Ectodermal cell (in vitro differentiated cells): ENCODE measurements around the gene ACAD9.

Experiments used
- H3K27ac ChIP-seq: 2 replicates; pipeline ENCODE4 v1.7.0; 2013; ENCODE audit warnings: mild to moderate bottlenecking, low read depth, low read length; ENCODE audit not compliant: insufficient read depth, poor library complexity, severe bottlenecking
- H3K27me3 ChIP-seq: 2 replicates; pipeline ENCODE4 v1.7.0; 2013; ENCODE audit warnings: mild to moderate bottlenecking, low read length; ENCODE audit not compliant: insufficient read depth, control insufficient read depth, poor library complexity, severe bottlenecking
- H3K36me3 ChIP-seq: one replicate; pipeline ENCODE4 v1.7.0; 2013; ENCODE audit warnings: low read length; ENCODE audit not compliant: control insufficient read depth, insufficient read depth
- H3K4me1 ChIP-seq: one replicate; pipeline ENCODE4 v1.7.0; 2013; ENCODE audit warnings: low read length; ENCODE audit not compliant: control insufficient read depth, insufficient read depth
- H3K4me3 ChIP-seq: 2 replicates; pipeline ENCODE4 v1.7.0; 2013; ENCODE audit warnings: low read depth, low read length, control low read depth; ENCODE audit not compliant: insufficient read depth
- H3K9me3 ChIP-seq: 2 replicates; pipeline ENCODE4 v1.7.0; 2013; ENCODE audit warnings: mild to moderate bottlenecking, low read length, moderate library complexity; ENCODE audit not compliant: control insufficient read depth
- WGBS, 2 experiments: methylation state at CpG; one replicate each; pipeline ENCODE4 v1.1.7; 2013; ENCODE audit warnings: missing lambda C conversion rate in 2 of 2; 5-methylcytosine and 5-hydroxymethylcytosine counted together

The ACAD9 gene

GRCh38 chr3:128889139-128889894 is 9.9 kb downstream of the ACAD9 start:
- 95 to 96% methylated on average over 7 of the region's 7 CpGs for WGBS, 2 experiments
- Histone ChIP-seq H3K4me1 (no peaks in the 10 kb centered on the region), H3K9me3 (no peaks in the 10 kb centered on the region), H3K27me3 (no peaks in the 10 kb centered on the region), H3K36me3 (peaks cover 4% of the 10 kb centered on the region), H3K27ac (no peak overlapping the region), H3K4me3 (no peak overlapping the region)

GRCh38 chr3:128895843-128896697 is 16.6 kb downstream of the ACAD9 start:
- Histone ChIP-seq H3K4me3 (no peak overlapping the region), H3K36me3 (peaks cover 47% of the 10 kb centered on the region), H3K27ac (no peak overlapping the region), H3K4me1 (no peaks in the 10 kb centered on the region), H3K9me3 (no peaks in the 10 kb centered on the region), H3K27me3 (no peaks in the 10 kb centered on the region)
- 92 to 94% methylated on average over 11 of the region's 11 CpGs for WGBS, 2 experiments

- H3K36me3 ChIP-seq = peaks cover 49% of the 10 kb centered on the region
- H3K4me1 ChIP-seq = peaks cover 5% of the 10 kb centered on the region
- no peak overlapping the region for H3K27ac ChIP-seq
- H3K4me3 ChIP-seq = no peak overlapping the region
- no peaks in the 10 kb centered on the region for H3K27me3 ChIP-seq
- no peaks in the 10 kb centered on the region for H3K9me3 ChIP-seq
- 91 to 96% methylated on average over 9 of the region's 9 CpGs for WGBS, 2 experiments
These were observed 23.0 kb downstream of the ACAD9 start for GRCh38 chr3:128902426-128902825.

GRCh38 chr3:128903501-128903900 is 24.1 kb downstream of the ACAD9 start:
- H3K27me3 ChIP-seq = no peaks in the 10 kb centered on the region
- H3K4me1 ChIP-seq = peaks cover 5% of the 10 kb centered on the region
- 96 to 97% methylated on average over 12 of the region's 12 CpGs for WGBS, 2 experiments
- H3K27ac ChIP-seq = no peak overlapping the region
- peaks cover 39% of the 10 kb centered on the region for H3K36me3 ChIP-seq
- no peaks in the 10 kb centered on the region for H3K9me3 ChIP-seq
- H3K4me3 ChIP-seq = no peak overlapping the region

GRCh38 chr3:128906031-128906803 is 26.8 kb downstream of the ACAD9 start:
- no peak overlapping the region for H3K4me3 ChIP-seq
- H3K9me3 ChIP-seq = no peaks in the 10 kb centered on the region
- no peak overlapping the region for H3K27ac ChIP-seq
- H3K4me1 ChIP-seq = peaks cover 5% of the 10 kb centered on the region
- peaks cover 49% of the 10 kb centered on the region for H3K36me3 ChIP-seq
- WGBS, 2 experiments = 96% methylated on average over 25 of the region's 25 CpGs
- no peaks in the 10 kb centered on the region for H3K27me3 ChIP-seq

GRCh38 chr3:128906804-128907525 is 27.5 kb downstream of the ACAD9 start:
- Histone ChIP-seq H3K4me1 (peaks cover 5% of the 10 kb centered on the region), H3K27me3 (no peaks in the 10 kb centered on the region), H3K36me3 (peaks cover 48% of the 10 kb centered on the region), H3K27ac (no peak overlapping the region), H3K4me3 (no peak overlapping the region), H3K9me3 (no peaks in the 10 kb centered on the region)
- 81 to 84% methylated on average over 7 of the region's 7 CpGs for WGBS, 2 experiments

- Histone ChIP-seq H3K4me1 (peaks cover 5% of the 10 kb centered on the region), H3K9me3 (no peaks in the 10 kb centered on the region), H3K27me3 (no peaks in the 10 kb centered on the region), H3K36me3 (peaks cover 50% of the 10 kb centered on the region), H3K4me3 (no peak overlapping the region), H3K27ac (no peak overlapping the region)
- 94 to 96% methylated on average over 15 of the region's 15 CpGs for WGBS, 2 experiments
These were observed 28.5 kb downstream of the ACAD9 start for GRCh38 chr3:128907706-128908445.

- peaks cover 5% of the 10 kb centered on the region for H3K4me1 ChIP-seq
- no peak overlapping the region for H3K4me3 ChIP-seq
- WGBS, 2 experiments = 94 to 97% methylated on average over 6 of the region's 6 CpGs
- no peaks in the 10 kb centered on the region for H3K9me3 ChIP-seq
- no peaks in the 10 kb centered on the region for H3K27me3 ChIP-seq
- peaks cover 61% of the 10 kb centered on the region for H3K36me3 ChIP-seq
- H3K27ac ChIP-seq = no peak overlapping the region
These were observed 29.5 kb downstream of the ACAD9 start for GRCh38 chr3:128908951-128909350.

GRCh38 chr3:128910006-128910405 is 30.6 kb downstream of the ACAD9 start:
- H3K27me3 ChIP-seq = no peaks in the 10 kb centered on the region
- H3K4me1 ChIP-seq = peaks cover 5% of the 10 kb centered on the region
- no peak overlapping the region for H3K4me3 ChIP-seq
- H3K36me3 ChIP-seq = peaks cover 60% of the 10 kb centered on the region
- H3K9me3 ChIP-seq = no peaks in the 10 kb centered on the region
- WGBS, 2 experiments = 93 to 96% methylated on average over 13 of the region's 13 CpGs
- H3K27ac ChIP-seq = no peak overlapping the region
